LoVo (cell line): ENCODE measurements around the gene MPG.

Experiments
- DNase-seq: peaks from one replicate; pipeline ENCODE4 v3.0.0-alpha.2; 2016; ENCODE audit warnings: low spot score

MPG gene

DNA sequence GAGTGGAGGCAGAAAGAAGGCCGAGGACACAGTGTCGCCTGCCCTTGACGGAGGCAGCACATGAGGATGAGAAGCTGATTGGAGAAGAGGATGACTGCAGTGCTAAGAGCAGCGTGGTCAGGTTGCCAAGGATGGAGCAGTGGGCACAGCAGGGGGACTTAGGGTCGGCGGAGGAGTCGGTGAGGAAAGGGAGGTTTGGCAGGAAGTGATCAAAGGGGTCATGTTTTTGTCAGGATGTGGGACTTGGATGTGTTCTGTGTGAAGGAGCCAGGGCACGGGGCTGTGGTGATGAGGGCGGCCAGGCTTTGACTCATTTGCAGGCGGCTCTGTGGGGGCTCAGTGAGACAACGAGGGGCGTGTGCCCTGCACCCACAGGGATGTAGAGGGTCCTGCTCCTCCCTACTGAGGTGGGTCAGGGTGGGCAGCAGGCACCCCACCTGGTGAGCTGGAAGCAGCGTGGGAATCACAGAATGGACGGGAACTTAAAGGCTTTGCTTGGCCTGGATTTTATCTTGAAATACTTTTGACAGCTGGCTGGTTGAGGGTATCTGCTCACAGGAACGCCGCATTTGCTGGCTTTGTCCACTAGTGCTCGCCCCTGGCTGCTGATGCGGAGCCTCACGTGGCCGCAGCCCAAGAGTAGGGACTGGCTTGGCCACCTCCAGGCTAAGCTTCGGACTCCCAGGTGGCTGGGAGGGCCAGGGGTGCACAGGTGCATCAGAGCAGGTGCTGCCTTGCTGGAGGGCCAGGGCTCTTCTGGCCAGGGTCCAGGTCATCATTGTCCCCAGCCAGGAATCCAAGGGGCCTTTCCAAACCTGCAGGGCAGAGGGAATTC, 6.0 kb downstream of the MPG start:
- DNase-seq: no peak

DNA sequence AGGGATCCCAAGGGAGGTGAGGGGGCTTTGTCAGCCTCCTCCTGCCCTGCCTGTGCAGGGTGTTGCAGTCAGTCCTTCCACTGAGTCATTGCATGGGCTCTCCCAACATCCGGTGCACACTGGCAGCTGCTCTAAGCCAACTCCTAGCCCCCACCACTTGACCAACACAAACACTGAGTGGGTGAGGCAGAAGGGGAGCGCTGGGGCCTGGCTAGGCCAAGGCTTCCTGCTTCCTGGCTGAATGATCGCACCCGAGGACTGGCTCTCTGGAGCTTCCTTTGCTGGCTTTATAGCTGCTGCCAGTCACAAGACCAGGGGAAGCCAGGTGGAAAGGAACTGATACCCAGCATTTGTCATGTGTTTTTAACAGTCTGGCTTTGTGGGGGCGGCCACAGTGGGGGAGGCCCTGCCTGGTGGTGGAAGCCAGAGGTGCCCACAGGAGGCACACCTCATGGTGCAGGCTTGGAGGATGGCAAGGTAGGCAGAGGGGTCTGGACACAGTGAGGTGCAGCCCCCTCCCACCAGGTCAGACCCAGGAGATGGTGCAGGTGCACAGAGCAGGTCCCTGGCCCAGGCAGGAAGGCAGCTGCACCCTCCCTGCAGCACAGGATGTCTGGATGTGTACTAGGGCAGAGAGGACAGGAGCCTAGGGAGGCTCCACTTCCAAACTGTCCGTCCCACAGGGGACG, 6.8 kb downstream of the MPG start:
- DNase-seq: no peak

DNA sequence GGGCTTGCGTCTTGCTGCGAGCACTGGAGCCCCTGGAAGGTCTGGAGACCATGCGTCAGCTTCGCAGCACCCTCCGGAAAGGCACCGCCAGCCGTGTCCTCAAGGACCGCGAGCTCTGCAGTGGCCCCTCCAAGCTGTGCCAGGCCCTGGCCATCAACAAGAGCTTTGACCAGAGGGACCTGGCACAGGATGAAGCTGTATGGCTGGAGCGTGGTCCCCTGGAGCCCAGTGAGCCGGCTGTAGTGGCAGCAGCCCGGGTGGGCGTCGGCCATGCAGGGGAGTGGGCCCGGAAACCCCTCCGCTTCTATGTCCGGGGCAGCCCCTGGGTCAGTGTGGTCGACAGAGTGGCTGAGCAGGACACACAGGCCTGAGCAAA, 7.4 kb downstream of the MPG start:
- DNase-seq: no peak

DNA sequence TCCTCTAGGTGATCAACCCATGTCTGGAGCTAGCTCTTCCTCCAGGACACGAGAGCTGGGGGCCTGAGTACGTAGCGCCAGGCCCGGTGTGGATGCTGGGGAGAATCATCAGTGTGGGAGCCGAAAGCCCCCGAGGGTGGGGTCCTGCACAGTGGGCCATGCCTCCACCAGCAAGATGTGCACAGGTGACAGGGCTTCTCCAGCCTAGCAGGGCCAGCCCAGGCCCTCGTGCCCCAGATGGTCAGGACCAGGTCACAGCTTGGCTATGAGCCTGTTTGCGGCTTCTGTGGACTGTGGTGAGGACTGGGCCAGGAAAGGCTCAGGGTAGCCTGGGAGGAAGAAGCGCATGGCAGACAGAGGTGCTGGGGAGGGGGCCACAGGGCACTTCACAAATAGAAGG, 7.8 kb downstream of the MPG start:
- DNase-seq: no peak

DNA sequence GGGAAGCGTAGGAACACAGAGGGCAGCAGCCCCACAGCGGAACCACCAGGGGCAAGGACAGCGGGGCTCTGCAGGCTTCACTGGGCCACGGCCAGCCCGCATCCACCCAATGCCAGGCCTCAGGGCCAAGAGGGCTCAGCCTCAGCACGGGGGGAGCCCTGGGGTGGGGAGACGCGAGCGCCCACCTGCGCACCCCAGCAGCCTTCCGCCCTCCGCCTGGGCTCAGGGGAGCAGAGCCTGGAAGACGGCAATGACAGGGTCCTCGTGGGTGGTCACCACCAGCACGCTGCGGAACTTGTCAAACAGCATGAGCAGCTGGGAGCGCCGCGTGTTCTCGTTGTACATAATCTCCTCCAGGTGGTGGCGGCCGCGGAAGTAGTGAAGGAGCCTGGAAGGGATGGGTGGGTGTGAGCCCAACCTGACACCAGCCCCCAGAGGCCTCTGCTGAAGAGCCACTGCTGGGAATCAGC, 8.5 kb downstream of the MPG start:
- DNase-seq: no peak

DNA sequence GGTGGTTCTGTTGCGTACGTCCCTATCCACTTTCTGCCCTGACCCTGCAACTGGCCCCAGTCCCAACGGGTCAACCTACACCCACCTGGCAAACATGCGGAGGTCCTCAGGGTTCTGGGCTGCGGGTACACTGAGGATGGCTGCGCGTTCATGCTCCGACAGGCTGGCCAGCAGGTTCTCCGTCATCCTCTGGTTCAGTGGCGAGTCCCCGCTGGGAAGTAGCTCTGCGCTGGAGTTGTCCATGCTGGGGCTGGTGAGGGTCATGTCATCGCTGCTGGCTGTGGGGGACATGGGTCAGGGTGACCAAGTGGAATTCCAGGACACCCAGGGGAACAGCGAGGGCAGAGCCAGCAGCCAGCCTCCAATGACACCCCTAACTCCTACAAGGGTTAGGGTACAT, 10.6 kb downstream of the MPG start:
- DNase-seq: no peak

DNA sequence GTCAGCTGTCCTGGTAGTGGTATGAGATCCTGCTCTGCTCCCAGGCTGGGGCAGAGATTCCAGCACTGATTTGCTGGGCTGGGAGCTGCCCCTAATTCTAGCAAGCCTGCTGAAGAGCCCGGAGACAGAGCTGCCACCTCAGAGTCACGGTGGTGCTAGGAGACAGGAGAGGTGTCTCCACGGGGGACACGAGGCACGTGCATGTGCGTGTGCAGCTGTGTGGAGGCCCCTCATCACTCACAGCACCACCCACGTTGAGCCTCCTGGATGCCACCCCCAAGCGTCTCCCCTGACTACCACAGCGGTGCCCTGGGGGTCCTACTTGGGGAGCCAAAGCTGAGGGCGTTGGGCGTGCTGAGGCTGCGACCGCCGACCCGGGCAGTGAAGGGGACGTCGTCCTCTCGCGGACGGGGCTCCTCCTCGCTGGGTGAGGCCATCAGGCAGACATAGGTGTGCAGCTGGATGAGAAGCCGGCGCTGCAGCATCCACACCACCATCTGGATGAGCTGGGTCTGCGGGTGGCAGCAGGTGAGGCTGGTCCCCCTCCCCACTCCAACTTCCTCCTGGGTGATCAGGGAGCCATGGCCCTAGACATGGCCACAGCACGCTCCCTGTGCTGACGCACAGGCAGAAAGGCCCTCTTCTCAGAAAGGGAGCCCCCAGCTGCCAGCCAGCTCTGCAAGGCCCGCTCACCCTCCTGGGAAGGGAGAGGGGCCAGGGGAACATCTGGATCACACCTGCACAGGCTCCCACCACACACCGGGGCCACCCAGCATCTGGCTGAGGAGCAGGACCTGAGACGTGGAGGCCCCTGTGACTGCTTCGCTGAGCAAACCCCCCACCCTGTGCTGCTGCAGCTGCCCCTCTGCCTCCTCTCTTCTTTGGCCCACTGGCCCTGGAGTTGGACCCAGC, 11.6 kb downstream of the MPG start:
- DNase-seq: no peak

DNA sequence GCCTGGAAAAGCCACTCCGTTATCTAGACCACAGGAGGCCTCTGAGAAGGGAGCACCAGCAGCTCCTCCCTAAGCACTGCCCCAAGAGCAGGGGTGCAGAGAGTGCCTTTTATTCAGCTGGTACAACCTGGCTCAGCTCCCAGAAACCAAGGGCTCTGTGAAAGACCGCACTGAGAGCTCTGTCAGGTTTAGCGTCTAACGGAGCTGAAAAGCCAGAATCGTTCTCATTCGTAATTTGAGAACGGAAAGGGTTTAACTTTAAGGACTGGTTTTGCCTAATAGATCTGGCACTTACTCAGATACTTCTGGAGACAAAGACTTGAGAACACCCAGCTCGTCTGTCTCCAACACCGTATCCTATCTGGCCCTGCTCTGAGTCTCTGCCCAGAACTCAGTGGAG, 13.5 kb downstream of the MPG start:
- no peak for DNase-seq

DNA sequence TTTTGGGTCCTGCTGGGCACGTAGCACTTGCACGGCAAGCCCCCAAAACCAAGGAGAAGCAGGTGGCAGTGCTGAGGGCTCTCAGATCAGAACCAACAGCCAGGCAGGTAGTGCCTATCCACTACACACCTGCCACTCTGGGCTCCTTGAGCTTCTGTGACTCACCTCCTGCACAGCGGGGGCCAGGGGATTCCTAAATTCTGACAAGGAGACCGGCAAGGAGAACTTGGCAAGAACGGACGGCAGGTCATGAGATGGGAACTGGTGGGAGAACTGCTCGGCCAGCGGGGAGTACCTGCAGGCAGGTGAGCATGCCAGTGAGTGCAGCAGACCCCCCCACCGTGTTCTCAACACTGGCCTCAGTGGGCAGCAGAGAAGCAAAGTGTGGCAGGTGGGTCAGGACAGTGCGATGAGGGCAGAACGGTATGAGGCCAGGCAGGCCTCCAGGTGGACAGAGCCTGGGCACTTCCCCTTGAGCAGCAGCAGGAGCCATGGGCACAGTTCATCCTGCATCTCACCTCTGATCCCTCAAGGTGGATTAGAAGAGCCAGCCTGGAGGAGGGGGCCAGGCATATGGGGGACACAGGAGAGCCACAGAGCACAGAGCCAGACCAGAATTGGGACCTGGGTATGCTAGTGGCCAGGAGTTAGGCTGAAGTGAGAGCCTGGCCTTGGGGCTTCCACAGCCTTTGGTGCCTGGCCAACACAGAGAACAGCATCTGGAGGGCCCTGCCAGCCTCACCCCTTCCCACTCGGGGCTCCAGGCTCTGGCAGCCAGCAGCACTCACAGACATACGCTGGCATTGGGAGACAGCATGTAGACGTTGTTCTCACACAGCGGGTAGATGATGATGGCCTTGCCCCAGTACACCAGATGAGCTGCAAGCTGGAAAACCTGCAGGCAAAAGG, 14.7 kb downstream of the MPG start:
- no peak for DNase-seq

DNA sequence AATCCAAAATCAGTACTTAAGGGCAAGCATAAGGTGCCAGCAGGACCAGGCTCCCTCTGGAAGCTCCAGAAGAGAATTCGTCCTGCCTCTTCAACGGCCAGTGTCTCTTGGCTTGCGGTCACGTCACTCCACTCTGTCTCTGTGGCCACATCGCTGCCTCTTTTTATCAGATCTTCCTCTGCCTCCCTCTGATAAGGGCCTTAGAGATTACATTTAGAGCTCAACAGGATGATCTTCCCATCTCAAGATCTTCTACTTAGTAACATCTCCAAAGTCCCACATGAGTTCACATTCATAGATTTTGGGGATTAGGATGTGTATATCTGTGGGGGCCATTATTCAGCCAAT, 16.9 kb downstream of the MPG start:
- DNase-seq: no peak

DNA sequence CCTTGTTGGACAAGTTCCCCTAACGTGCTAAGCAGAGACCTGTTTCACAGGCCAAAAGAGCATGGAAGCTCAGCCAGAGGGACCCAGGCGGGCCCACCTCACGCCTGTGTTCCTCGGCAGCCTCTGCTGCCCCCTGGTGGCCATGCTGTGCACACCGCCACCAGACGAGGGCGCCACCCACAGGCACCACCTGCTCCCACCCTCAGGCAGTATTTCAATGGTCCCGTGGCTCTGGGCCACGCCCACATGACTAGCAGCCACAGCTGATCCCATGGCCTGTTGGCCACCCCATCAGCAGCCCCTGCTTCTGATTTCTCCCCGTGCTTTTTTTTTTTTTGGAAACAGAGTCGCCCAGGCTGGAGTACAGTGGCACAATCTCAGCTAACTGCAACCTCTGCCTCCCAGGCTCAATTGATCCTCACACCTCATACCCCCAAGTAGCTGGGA, 18.9 kb downstream of the MPG start:
- DNase-seq: peak; percentile 75

DNA sequence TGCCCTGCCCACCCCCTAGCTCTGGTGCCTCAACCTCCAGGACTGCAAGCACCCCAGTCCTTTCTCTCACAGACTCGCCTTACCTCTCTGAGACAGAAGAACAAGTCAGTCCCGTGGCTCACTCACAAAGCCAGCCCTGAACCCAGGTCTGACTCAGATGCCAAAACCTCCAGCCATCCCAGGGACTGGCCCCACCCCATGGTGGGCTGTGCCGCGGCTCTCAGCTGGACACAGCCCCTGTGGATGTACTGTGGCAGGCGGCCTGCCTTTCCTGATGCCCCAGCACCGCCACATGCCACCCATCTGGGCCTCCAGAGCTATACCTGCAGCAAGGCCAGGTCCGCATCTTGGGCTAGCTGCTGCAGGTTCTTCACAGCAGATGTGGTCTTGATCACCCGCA, 19.8 kb downstream of the MPG start:
- no peak for DNase-seq

DNA sequence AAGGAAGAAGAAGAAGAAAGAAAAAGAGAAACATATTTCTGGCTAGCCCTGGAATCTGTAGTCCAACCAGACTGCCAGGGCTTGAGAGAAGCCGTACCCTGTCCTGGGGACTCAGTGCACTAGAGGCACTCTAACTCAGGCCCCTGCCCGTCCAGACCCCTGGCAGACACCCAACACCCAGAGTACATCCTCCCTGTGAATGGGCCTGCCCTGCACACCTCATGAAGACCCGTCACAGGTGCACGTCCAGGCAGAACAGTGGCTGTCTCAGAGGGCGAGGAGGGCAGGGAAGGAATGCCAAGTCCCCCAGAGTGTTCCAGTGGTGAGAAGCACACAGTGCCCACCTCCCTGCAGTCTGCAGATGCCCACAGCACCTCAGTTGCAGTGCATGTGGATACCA, 23.0 kb downstream of the MPG start:
- no peak for DNase-seq

DNA sequence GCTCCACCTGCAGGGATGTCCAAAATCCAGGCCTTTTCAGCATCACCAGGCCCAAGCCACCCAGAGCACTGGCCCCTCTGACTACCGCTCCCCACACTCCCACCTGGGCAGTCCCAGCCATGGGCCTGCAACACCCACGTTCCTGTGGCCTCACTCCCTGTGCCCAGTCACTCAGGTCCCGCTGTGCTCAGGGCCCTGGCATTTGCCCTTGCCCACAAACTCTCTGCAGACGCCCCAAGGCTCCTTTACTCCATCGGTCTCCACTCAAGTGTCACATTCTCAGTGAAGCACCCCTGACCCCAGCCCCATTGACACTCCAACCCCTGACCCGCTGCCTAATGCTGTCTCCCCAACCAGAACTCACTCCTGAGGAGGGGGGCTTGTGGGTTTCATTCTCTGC, 23.6 kb downstream of the MPG start:
- no peak for DNase-seq

DNA sequence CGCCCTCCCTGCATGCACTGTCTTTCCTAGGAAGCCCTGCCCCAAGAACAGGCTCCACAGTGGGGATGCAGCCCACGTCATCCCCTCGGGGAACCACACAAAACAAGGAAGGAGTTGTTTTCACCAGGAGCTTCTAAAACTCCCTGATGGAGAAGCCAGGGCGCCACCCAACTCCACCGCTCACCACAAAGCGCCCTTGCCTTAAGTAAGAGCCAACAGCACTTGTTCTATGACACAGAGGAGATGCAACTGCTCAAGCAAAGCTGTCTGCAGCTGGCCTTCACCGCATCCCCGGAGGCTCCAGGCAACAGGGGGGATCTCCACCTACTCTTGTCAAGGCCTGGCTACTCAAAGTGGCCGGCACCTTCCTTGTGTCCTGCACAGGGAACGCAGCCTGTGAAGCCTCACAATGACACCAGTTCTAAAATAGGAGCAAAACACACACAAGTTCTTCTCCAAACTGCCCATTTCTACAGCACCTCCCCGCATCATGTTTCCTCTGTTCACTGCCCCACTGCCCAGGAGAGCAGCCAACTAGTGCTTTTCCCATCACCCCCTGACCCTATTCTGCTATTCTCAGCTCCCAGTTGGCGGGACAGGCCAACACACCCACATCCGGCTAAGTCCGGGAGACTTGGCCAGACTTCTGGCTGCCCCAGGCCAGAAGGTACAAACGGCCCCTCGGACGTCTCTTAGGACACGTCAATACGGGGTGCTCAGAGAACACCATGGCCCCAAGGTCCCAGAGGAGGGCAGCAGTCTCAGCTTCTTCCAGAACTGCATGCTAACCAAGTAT, 24.2 kb downstream of the MPG start:
- DNase-seq: no peak

DNA sequence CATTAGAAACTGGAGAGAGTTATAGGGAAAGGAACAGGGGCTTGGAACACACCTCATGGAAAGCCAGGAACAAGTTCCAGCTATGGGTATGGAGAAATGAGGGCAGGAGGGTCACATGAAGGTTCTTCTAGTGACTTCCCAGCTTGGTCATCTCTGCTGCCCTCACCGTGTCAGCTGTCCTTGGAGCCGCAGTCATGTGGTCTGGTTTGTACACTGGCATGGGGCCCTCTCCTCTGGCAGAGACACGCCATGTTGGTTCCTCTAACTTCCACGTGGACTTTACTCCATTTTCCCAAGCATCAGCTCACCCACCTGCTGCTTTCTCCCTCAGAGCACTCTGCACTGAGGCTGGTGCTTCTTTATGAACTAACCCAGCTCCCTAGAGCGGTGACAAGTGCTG, 26.3 kb downstream of the MPG start:
- DNase-seq: no peak

DNA sequence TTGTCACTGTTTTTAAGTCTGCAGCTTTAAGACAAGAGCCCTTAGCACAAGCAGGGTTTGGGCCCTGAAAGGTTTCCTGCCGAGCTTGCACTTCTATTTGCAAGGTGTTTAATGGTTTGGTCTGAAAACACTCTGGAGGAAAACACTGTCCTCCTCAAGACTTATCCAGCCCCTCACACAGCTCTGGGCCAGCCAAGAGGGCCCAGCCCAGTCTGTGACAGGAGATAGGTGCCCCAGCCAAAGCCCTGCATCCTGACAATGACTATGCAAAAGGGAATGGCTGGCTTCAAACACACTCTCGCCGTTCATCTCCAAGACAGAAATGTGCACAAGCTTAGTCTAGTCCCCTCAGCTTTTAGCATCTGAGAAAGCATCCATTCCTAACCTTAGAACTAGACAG, 26.9 kb downstream of the MPG start:
- DNase-seq: no peak

DNA sequence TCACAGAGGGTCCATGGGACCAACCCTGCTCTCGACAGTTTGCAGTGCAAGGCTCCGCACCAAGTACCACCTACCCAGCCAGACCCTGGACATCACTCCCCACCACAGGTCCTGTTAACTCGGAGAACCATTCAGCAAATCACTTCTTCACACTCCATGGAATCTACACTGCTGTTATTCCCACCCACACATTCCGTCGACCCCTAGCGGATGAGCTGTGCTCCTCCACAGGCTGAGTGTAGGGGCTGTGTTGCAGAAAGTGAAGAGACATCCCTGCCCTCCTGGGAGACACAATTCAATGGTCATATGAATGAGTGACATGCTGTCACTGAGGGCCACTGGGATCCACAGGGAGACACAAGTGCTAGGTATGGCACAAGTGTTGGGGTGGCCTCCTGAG, 27.5 kb downstream of the MPG start:
- DNase-seq: no peak

DNA sequence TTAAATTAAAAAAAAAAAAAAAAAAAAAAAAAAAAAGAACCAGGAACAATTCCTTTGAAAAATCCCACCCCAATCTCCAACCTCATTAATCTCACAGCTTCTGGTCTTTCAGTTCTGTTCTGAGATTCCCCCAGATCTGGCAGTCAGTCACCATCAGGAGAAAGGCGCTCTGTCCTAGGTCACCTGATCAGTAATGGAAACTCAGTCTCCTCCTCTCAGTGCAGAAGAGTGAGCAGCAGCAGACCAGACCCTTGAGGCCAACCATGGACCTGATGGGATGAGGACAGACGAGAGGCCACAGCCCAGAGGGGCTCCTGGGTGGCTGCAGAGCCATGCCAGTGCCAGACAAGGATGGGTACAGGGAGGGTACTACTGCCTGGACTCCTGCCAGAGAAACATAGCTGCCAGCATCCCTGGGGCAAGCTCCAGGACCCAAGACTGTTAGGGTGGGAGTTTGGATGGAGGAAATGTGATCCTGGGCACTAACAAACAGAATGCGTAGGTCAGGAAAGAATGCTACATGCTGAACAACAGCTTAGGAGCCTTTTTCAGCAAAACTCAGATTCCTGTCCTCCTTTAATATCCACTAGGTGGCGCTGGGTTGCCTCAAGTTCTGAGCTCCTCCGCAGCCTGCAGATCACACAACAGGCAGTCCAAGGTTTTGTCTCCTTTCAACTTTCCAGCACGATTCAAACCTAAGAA, 28.7 kb downstream of the MPG start:
- peak; percentile 62 for DNase-seq

DNA sequence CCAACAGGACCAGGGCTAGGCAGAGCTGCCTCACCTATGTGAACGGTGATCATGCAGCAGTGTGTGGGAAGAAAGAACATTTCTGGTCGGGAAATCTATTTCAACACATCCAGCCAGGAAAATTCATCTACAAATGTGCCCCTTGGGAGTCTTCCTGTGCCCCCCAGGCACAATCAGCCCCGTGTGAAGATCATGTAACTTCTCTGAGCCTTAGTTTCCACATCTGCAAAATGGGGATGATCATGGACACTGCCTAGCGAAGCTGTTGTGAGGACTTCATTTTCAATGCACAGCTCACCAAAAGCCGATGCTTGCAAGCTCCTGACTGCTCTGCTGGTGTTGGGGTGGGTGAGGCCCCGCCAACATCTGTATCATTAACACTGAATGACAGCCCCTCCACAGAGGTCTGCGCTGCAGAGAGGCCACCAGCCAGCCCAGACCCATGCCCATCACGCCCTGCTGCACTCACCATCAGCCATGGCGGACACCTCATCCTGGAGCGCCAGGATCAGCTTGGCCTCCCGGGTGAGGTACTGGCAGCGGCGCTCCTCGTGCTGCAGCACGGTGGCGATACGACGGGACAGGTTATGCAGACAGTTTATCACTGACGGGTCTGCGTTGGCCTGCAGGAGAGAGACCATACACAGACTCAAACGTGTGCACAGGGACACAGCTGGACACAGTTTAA, 34.3 kb downstream of the MPG start:
- no peak for DNase-seq
